Mesothelial cell of epicardium (in vitro differentiated cells): ENCODE measurements around the gene CFAP92. TPM values are rescaled to one million over a fixed set of nuclear protein-coding genes. Genes with fewer than 3 reads are reported as not detected.
"Not testable (repeated sequence)": the region's sequence is repeated elsewhere in the genome, so short reads cannot be mapped to it uniquely, and the experiment has no call there.

ENCODE experiments used
- DNase-seq, 2 experiments: peaks; one replicate each; pipeline ENCODE4 v3.0.0; 2021; ENCODE audit warnings: low spot score in 2 of 2; ENCODE audit not compliant: unreplicated experiment in 2 of 2
- H3K27ac Mint-ChIP-seq: 2 replicates; pipeline ENCODE4 v1.8.0; 2021; ENCODE audit warnings: mixed read lengths
- H3K27me3 Mint-ChIP-seq: 2 replicates; pipeline ENCODE4 v1.8.0; 2021; ENCODE audit warnings: low read depth, mixed read lengths
- H3K36me3 Mint-ChIP-seq: 2 replicates; pipeline ENCODE4 v1.8.0; 2021; ENCODE audit warnings: mixed read lengths
- H3K4me1 Mint-ChIP-seq: 2 replicates; pipeline ENCODE4 v1.8.0; 2021; ENCODE audit warnings: mixed read lengths
- H3K4me3 Mint-ChIP-seq: 2 replicates; pipeline ENCODE4 v1.8.0; 2021; ENCODE audit warnings: mild to moderate bottlenecking, moderate library complexity, mixed read lengths
- H3K9me3 Mint-ChIP-seq: 2 replicates; pipeline ENCODE4 v1.8.0; 2021; ENCODE audit warnings: mixed read lengths
- total RNA-seq: library from RNA; stranded (reverse); gene quantifications from 3 replicates; pipeline ENCODE4 v1.2.1, GENCODE V29; 2021
- TF ChIP-seq, protein P1 (sequence below): fragments of 200-600 bp; sonication (generic); IDR thresholded peaks from one replicate; pipeline ENCODE4 v1.5.0; 2021; ENCODE audit warnings: antibody characterized with exemption; ENCODE audit not compliant: unreplicated experiment

CFAP92 gene
- total RNA-seq, 1 donor from 2014 or later, result 0.76 TPM

- Mint-ChIP-seq H3K4me1 (no peaks in the 10 kb centered on the region), H3K9me3 (peaks cover 22% of the 10 kb centered on the region), H3K4me3 (no peak overlapping the region), H3K27me3 (peaks cover 33% of the 10 kb centered on the region), H3K36me3 (peaks cover 6% of the 10 kb centered on the region), H3K27ac (no peak overlapping the region)
- TF ChIP-seq, protein P1, sequence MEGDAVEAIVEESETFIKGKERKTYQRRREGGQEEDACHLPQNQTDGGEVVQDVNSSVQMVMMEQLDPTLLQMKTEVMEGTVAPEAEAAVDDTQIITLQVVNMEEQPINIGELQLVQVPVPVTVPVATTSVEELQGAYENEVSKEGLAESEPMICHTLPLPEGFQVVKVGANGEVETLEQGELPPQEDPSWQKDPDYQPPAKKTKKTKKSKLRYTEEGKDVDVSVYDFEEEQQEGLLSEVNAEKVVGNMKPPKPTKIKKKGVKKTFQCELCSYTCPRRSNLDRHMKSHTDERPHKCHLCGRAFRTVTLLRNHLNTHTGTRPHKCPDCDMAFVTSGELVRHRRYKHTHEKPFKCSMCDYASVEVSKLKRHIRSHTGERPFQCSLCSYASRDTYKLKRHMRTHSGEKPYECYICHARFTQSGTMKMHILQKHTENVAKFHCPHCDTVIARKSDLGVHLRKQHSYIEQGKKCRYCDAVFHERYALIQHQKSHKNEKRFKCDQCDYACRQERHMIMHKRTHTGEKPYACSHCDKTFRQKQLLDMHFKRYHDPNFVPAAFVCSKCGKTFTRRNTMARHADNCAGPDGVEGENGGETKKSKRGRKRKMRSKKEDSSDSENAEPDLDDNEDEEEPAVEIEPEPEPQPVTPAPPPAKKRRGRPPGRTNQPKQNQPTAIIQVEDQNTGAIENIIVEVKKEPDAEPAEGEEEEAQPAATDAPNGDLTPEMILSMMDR, result no peak
- DNase-seq, result no peak
Measured at GRCh38 chr3:128931046-128931445, 62.8 kb downstream of the CFAP92 start.

DNA sequence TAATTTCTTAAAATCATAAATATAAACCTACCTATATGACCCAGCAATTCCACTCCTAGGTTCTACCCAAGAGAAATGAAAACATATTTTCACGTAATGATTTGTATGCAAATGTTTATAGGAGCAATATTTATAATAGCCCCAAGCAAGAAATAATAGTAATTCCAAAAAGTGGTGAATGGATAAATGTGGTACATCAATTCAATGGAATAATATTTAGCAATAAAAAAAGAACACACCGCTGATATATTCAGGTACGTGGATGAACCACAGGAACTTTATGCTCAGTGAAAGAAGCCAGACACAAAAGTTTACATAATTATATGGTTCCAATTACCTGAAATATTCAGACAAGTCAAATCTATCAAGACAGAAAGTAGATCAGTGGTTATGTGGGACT is 64.5 kb downstream of the CFAP92 start:
- TF ChIP-seq, protein P1, result no peak
- Mint-ChIP-seq H3K27me3 (peaks cover 25% of the 10 kb centered on the region), H3K4me3 (no peak overlapping the region), H3K27ac (no peak overlapping the region), H3K4me1 (no peaks in the 10 kb centered on the region), H3K9me3 (peaks cover 37% of the 10 kb centered on the region), H3K36me3 (peaks cover 16% of the 10 kb centered on the region)
- DNase-seq, result no peak

GRCh38 chr3:128923986-128924385 is 69.9 kb downstream of the CFAP92 start:
- not testable (repeated sequence) for H3K27me3 Mint-ChIP-seq
- H3K9me3 Mint-ChIP-seq, result peaks cover 74% of the 10 kb centered on the region

DNA sequence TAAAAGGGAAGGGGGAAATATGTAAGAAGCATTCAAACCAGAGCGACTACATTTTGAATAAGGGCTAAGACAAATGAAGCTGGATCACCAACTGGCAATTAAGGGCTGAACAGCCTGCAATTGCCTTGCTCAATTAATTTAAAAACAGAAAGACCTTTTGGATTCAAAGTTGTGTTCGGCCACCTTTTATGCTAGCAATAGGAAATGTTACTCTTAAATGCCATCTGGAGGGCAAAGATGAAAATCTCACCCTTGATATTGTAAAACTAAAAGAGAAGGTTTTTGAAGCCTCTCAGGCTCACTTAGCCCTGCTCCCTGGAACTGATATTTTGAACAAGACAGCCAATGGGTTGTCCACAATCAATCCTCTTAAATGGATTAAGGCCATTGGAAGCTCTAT is 70.3 kb downstream of the CFAP92 start:
- Mint-ChIP-seq H3K9me3 (peaks cover 76% of the 10 kb centered on the region), H3K36me3 (peaks cover 49% of the 10 kb centered on the region), H3K27me3 (no peaks in the 10 kb centered on the region), H3K27ac (no peak overlapping the region), H3K4me1 (no peaks in the 10 kb centered on the region), H3K4me3 (no peak overlapping the region)
- TF ChIP-seq, protein P1, result no peak
- DNase-seq, result no peak

More at GRCh38 chr3:128923986-128924385, 69.9 kb downstream of the CFAP92 start:
- DNase-seq, H3K4me3 Mint-ChIP-seq, H3K4me1 Mint-ChIP-seq, H3K27ac Mint-ChIP-seq: not testable (repeated sequence)
- H3K36me3 Mint-ChIP-seq, result peaks cover 45% of the 10 kb centered on the region

- Mint-ChIP-seq H3K36me3 (peaks cover 54% of the 10 kb centered on the region), H3K27me3 (no peaks in the 10 kb centered on the region), H3K4me1 (no peaks in the 10 kb centered on the region), H3K9me3 (peaks cover 75% of the 10 kb centered on the region), H3K27ac (no peak overlapping the region), H3K4me3 (no peak overlapping the region)
- TF ChIP-seq, protein P1, result no peak
- DNase-seq, result no peak
Measured at GRCh38 chr3:128922804-128923459, 70.9 kb downstream of the CFAP92 start.

DNA sequence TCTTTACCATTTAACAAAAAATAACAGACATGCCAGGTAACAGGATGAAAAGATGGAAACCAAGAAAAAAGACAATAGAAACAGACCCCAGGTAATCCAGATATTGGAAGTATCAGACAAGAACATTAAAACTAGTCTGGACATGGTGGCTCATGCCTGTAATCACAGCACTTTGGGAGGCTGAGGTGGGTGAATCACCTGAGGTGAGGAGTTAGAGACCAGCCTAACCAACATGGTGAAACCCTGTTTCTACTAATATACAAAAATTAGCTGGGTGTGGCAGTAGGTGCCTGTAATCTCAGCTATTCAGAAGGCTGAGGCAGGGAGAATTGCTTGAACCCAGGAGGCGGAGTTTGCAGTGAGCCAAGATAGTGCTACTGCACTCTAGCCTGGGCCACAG is 73.9 kb downstream of the CFAP92 start:
- Mint-ChIP-seq H3K9me3 (peaks cover 59% of the 10 kb centered on the region), H3K27me3 (no peaks in the 10 kb centered on the region), H3K27ac (no peak overlapping the region), H3K4me3 (no peak overlapping the region), H3K36me3 (peaks cover 62% of the 10 kb centered on the region), H3K4me1 (no peaks in the 10 kb centered on the region)
- no peak for DNase-seq
- TF ChIP-seq, protein P1, result no peak
